Jurkat, Clone E6-1 (cell line): ENCODE measurements around the gene APLP2.
"Not testable (repeated sequence)": the region's sequence is repeated elsewhere in the genome, so short reads cannot be mapped to it uniquely, and the experiment has no call there.

Source experiments
- DNase-seq: peaks from one replicate; pipeline ENCODE4 v3.0.0-alpha.2; 2011; ENCODE audit warnings: low read depth, low spot score
- H3K4me3 ChIP-seq: 2 replicates; pipeline ENCODE4 v1.5.1; 2011; ENCODE audit warnings: mild to moderate bottlenecking, low read length, control low read depth, moderate library complexity

The APLP2 gene

DNA sequence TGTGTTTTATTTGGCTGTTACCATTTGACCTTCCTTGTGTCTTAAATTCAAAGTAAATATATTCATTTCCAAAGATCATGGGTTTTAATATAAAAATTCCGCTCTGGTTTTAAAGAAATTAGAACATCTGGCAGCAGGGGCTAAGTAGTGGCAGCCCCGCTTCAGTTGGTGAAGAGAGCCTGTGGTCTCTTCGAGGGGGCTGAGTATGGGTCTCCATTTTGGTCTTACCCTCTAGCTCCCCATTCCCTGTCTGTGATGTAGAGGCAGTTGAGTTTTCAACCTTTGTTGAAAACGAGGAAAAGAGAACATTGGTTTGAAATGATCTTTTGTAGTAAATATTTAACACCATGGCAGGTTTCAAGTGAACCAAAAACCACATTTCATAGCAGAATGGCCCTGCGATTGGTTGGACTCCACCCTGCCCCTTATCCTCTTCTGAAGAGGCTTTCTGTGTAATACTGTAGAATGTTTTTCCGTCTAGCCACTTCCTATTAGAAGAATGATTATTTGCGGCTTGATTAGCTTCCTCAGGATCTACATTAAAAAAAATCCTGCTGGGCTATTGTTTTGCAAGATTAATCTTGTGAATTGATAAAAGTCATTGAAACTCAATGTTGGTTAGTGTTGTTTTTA lies 17.7 kb downstream of the APLP2 start:
- H3K4me3 ChIP-seq, result no peak overlapping the region
- DNase-seq, result no peak

DNA sequence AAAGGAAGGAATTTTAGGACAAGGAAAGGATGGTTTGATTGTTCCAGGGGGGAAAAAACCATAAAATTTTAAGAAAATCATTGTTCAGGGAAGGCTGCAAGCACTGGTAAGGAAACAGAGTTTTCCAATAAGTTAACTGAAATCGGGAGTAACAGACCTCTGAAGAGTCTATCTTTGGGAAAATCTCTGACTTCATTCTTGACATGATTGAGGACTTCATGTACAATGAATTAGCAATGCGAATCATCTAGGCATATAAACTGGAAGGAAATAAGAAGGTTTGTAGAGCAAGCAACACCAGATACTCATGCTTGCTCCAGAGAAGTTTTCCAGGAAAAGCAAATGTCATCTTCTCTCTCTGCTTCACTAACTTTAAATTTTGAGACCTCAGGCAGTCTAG lies 18.5 kb downstream of the APLP2 start:
- no peak for DNase-seq
- H3K4me3 ChIP-seq, result no peak overlapping the region

DNA sequence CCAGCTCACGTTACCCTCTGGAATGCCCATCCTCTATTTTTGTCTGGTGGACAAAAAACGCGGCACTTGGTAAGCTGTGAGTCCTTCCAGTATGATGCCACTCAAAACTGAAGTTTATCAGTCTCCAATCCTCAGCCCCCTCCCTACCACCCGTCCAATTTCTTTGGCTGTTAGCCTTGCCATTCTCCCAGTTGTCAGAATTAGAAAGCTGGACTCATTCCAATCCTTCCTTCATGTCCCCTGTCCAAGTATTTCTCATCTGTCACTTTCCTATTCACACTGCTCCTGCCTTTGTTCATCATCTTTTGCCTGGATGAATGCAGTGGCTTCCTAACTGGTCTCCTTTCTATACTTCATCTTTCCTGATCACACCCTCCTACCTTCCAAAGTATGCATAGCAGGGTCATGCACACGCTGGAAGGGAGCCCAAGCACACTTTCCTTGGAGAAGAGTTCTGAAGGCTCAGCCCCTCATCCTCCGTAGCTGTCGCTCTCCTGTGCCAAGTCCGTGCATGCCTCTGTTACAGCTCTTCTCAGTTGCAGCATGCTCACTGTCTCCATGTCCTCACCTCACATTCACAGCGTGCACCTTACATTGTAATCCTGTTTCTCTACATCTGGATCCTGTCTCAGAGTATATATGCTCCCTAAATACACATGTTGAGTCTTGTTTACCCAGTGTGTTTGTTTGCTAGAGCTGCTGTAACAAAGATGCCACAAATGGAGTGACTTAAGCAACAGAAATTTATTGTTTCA lies 19.4 kb downstream of the APLP2 start:
- no peak for DNase-seq
- no peak overlapping the region for H3K4me3 ChIP-seq

DNA sequence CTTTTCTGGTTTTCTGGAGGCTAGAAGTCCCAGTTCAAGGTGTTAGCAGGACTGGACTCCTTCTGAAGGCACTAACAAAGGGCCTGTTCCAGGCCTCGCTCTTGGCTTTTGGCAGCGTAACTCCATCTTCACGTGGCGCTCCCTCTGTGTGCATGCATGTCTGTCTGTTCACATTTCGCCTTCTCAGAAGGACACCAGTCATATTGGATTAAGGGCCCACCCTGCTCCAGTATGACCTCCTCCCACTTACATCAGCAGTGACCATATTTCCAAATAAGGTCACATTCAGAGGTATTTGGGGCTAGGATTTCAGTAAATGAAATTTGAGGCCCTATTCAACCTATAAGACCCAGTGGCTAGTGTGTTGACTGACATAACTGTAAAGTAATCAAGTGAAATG lies 20.0 kb downstream of the APLP2 start:
- DNase-seq, result no peak
- H3K4me3 ChIP-seq, result no peak overlapping the region

DNA sequence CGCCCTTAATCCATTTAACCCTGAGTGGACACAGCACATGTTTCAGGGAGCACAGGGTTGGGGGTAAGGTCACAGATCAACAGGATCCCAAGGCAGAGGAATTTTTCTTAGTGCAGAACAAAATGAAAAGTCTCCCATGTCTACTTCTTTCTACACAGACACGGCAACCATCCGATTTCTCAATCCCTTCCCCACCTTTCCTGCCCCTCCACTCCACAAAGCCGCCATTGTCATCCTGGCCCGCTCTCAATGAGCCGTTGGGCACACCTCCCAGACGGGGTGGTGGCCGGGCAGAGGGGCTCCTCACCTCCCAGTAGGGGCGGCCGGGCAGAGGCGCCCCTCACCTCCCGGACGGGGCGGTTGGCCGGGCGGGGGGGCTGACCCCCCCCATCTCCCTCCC lies 20.8 kb downstream of the APLP2 start:
- not testable (repeated sequence) for DNase-seq, H3K4me3 ChIP-seq

DNA sequence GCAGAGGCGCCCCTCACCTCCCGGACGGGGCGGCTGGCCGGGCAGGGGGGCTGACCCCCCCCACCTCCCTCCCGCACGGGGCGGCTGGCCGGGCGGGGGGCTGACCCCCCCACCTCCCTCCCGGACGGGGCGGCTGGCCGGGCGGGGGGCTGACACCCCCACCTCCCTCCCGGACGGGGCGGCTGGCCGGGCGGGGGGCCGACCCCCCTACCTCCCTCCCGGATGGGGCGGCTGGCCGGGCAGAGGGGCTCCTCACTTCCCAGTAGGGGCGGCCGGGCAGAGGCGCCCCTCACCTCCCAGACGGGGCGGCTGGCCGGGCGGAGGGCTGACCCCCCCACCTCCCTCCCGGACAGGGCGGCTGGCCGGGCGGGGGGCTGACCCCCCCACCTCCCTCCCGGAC lies 21.5 kb downstream of the APLP2 start:
- not testable (repeated sequence) for DNase-seq

DNA sequence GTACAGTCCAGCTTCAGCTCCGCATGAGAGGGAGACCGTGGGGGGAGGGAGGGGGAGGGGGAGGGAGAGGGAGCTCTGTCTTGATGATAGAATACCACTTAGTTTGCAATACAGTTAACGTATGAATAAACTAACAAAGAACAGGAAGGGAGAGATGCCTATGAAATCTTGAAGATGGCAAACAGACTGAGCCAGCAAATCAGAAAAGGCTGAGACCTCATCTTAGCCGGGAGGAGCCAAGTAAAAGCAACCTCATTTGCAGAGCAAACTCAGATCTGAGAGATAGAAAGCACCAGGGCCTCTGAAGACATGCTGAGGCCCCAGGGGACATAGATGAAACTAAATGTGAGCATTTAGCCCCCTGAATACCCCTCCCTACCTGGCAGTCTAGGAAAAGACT lies 23.0 kb downstream of the APLP2 start:
- no peak for DNase-seq
- H3K4me3 ChIP-seq, result no peak overlapping the region

More for the DNA sequence above, 21.5 kb downstream of the APLP2 start:
- not testable (repeated sequence) for H3K4me3 ChIP-seq

DNA sequence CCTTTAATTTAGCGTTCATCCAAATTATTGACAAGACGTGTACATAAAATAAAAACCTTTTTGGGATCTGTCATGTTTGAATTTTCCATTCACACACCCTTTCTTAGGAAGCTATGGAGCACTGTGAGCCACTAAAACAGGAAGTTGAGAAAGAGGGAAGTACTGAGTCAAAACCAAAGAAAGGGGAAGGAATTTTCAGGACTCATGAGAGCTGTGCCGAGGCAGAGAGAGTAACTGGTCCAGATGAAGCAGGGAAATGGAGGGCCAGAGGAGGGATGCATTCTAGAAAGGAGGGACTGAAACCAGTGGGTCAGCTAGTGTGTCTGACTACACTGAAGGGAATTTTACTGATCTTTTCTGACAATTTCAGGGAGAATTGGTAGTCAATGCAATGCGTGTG lies 24.9 kb downstream of the APLP2 start:
- DNase-seq, result no peak
- H3K4me3 ChIP-seq, result no peak overlapping the region

DNA sequence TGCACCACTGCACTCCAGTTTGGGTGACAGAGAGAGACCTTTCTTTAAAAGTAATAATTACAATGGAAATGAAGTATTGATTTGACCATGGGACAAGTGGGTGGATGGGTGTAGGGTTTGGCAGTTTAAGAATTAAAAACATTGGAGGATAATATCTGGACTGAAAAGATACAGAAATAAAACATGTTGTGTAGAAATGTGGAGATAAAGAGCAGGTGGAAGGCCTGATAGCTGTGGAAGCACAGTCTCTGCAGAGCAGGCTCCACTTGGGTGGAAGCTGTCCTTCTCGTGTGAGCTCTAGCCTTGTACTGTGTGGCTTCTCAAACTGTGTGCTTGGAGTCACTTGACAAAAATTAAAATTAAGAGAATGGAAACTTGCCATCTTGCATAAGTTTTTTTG lies 25.6 kb downstream of the APLP2 start:
- DNase-seq, result no peak
- H3K4me3 ChIP-seq, result no peak overlapping the region

DNA sequence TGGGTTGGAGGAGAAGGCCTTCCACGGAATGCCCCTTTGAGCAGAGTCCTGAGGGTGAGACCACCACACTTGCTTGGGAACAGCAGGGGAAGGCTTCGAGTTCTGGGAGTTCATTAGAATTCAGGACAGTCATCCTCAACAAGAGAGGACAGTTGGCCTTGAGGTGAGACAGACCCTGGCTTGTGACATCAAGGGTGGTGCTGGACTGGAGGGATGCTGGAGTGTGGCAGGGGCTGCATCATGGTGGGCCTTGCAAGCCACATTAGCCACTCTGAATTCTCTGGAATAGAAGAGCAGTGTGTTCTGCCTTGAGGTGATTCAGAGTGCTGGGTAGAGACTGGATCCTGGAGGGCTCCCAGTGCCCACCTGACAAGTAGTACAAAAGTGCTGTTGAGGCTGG lies 26.3 kb downstream of the APLP2 start:
- DNase-seq, result no peak
- H3K4me3 ChIP-seq, result no peak overlapping the region

DNA sequence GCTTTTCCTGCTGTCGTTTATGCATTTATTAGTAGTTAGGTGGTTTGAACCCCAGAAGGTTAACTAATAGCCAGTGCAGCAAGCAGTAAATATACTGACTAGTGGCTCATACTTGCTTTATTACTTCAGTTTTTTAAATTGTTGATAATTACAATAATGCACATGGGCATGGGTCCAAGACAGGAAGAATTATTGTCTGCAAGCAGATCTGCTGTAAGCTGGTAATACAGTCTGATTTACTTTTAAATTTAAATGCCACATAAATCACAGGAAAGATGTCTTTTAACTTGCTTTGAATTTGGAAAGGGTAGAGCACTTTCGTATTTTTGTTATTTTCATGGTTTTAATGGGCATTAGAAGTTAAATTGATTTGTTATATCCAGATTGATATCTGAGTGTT lies 27.1 kb downstream of the APLP2 start:
- no peak overlapping the region for H3K4me3 ChIP-seq
- no peak for DNase-seq

DNA sequence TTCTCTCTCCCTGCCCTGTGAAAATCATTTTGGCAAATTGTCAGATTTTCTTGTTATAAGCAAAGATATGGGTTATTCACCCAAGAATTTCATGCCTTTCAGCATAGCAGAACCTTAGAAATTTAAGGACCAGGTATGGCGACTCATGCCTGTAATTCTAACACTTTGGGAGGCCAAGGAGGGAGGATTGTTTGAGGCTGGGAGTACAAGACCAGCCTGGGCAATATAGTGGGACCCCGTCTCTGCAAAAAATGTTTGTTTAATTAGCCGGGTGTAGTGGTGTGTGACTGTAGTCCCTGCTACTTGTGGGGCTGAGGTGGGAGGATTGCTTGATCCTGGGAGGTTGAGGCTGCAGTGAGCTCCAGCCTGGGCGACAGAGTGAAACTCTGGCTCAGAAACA lies 27.6 kb downstream of the APLP2 start:
- DNase-seq, result no peak
- H3K4me3 ChIP-seq, result no peak overlapping the region

DNA sequence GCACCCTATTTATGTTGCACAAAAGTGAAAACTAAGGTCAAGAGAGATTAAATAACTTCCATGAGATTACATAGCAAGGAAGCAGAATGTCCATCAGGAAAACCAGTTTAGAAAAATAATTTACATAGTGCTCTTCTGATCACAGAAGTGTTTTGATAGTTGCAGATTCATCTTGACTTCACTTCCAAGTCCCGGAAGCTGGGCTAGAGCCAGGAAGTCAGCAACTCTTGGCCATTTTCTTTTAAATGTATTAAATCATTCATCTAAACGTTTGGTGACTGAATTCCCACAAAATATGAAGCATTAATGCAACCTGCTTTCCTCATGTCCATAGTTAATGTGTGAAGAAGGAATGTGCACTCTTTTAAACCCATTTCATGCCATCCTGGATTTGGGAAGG lies 29.7 kb downstream of the APLP2 start:
- no peak for DNase-seq

DNA sequence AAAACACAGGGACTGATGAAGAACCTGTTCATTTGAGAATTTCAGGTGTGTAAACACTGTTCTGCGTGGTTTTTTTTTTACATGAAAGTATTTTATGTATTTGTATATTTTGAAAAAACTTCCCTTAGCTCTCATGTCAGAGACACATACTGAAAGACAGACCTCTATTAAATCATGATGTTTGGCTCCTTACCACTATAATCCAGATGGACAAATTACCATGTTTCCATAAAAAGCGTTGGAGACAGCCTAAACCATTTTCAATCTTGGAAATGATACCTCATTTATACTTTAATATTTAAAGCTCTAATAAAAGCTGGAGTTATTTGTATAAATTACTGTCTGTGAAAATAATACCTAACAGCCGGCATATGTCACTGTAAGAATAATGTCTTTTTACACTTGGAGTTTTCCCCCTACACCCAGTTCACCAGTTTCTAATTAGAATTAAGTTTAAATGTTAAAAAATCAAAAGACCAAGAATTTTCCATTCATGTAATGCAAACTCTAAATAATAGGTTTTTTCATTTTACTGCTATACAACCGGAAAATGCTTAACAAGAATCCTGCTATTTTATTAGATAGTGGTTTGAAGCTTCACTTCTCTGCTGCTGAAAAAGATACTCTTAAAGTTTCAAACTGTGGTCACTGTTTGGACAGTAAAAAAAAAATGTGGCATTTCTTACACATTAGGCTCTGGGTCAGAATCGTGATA lies 30.8 kb downstream of the APLP2 start:
- no peak overlapping the region for H3K4me3 ChIP-seq
- DNase-seq, result no peak

More for the DNA sequence above, 29.7 kb downstream of the APLP2 start:
- H3K4me3 ChIP-seq, result no peak overlapping the region

DNA sequence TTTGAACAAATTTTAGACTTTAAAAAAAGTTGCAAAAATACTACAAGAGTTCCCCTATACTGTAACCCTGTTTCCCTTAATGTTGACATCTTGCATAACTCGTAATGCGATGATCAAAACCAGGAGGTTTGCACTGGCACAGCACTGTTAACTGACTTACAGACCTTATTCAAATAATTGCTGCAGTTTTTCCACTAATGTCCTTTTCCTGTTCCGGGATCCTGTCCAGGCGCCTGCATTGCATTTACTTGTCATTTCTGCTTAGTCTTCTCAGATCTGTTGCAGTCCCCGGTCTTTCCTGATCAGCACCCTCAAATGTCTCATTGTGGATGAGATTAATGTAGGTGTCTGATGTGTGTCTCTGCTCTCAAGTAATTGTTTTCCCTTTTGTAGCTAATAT lies 32.0 kb downstream of the APLP2 start:
- no peak for DNase-seq
- H3K4me3 ChIP-seq, result no peak overlapping the region

DNA sequence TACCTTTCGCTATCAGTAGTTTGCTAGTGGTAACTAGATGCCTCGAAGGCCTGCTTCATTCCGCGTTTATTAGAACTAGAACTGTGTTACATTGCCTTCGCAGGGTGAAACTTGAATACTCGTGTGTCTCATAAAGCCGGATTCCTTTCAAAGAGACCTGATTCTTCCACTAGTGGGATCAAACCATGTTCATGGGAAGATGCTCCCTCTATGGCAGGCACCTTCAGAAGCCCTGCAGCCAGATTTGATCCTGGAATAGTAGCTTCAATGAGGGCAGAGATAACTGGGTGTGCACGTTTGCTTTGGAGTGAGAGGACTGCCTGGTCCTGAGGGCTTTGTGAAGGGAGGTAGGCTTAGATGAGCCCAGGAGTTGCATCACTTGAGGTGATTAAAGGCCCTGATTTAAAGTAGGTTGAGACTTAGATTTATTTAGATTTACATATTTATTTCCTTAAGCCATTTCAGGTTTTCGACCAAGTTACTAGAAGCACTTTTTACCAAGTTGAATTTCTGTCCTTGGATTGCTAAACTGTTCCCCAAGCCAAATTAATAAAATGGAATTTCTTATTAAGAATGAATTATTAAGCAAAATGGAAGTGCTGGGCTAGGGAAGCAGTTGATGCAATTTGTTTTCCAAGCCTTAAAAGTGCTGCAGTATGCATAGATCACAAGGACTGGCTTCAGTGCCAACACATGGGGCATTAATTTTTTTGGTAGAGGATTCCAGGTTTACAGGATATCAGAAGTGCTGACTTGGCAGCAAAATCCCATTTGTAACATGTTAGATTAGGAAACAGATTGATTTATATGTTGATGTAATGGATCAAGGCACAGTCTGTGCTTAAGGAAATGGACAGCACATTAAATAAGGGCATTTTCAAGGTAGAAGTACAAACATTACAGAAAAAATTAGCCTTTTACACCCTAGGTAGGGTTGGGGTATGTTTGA lies 32.9 kb downstream of the APLP2 start:
- no peak overlapping the region for H3K4me3 ChIP-seq
- no peak for DNase-seq

DNA sequence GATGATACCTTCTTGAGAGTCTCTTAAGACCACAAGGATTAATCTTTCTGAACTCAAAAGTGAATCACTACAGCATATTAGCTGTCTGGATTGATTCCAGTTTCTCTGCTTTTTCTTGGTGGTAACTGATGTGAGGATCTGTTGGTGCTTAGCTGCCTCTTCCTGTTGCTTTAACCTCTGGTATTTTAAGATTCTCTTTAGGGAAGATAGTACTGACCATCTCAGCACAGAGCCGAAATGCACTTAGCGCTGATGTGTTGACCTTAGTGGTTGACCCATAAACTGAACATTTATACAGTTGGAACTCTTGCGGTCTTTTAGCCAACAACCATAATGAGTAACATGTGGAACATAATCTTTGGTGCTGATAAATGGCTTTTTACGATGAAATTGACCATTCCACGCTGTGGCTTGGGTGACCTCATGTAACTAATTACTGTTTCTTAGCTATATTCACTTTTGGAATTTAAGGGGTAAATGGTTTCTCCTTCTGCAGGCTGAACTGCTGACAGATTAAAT lies 33.7 kb downstream of the APLP2 start:
- no peak overlapping the region for H3K4me3 ChIP-seq
- DNase-seq, result no peak

DNA sequence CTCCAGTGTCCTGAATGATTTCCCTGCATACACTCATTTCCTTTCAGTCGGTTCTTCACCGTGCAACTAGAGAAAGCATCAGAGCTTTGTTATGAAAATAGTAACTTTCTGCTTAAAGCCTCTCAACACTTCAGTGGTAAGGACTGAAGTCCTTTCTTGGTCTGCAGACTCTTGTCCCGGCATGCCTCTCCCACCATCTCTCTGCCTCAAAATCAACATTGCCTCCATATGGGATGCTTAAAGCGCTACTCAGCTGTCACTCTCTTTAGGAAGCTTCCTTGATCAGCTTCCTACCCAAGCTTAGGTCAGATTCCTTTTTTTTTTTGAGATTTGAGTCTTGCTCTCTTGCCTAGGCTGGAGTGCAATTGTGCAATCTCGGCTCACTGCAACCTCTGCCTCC lies 36.7 kb downstream of the APLP2 start:
- H3K4me3 ChIP-seq, result no peak overlapping the region
- DNase-seq, result no peak

DNA sequence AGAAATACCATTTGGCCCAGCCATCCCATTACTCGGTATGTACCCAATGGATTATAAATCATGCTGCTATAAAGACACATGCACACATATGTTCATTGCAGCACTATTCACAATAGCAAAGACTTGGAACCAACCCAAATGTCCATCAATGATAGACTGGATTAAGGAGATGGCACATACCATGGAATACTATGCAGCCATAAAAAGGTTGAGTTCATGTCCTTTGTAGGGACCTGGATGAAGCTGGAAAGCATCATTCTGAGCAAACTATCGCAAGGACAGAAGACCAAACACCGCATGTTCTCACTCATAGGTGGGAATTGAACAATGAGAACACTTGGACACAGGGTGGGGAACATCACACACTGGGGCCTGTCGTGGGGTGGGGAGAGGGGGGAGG lies 39.0 kb downstream of the APLP2 start:
- DNase-seq, H3K4me3 ChIP-seq: not testable (repeated sequence)
